K562 (cell line): Measurements from ENCODE around the gene TMEM123. TPM values are rescaled to one million over a fixed set of nuclear protein-coding genes. Genes with fewer than 3 reads are reported as not detected.

ENCODE experiments used
- ZNF23 ChIP-seq: fragments of 250-450 bp; sonication (Bioruptor Pico); IDR thresholded peaks from 2 replicates; pipeline ENCODE4 v1.4.0; 2020; ENCODE audit warnings: mild to moderate bottlenecking
- polyA plus RNA-seq, 8 experiments: library from polyadenylated mRNA; depleted of rRNA in 4 of 8; stranded (reverse) in 5 of 8; unstranded in 3 of 8; fragments of >200 nt; fragmentation: Nextera tagmentation in 2 of 8; fragmentation: Illumina TruSeq in 1 of 8; extraction: Ambion mirVana in 2 of 8; extraction: Trizol in 1 of 8; gene quantifications; 2 replicates each; pipeline versions ENCODE4 v1.2.1 to v1.2.3, GENCODE V29; 2011 to 2014; ENCODE audit warnings: inconsistent platforms in 1 of 8, missing spikeins in 1 of 8
- total RNA-seq, 7 experiments: library from RNA; depleted of rRNA in 6 of 7; stranded (reverse); fragments of >200 nt in 6 of 7; fragmentation: Illumina TruSeq in 2 of 7; extraction: Trizol in 2 of 7; gene quantifications; 2 replicates each; pipeline versions ENCODE4 v1.2.1 to v1.2.3, GENCODE V29; 2011 to 2021; ENCODE audit warnings: low replicate concordance in 1 of 7
- TF ChIP-seq, protein P1 (sequence below): fragments of 450-650 bp; IDR thresholded peaks from 2 replicates; pipeline ENCODE4 v1.6.1; 2016; ENCODE audit warnings: low read depth

The TMEM123 gene
- total and polyA plus RNA-seq, 9 of the 15 experiments (the other 6 are each of a cell fraction or from before 2014, with no cell fraction given), result 19.8 to 344 (median 82.4) TPM

DNA sequence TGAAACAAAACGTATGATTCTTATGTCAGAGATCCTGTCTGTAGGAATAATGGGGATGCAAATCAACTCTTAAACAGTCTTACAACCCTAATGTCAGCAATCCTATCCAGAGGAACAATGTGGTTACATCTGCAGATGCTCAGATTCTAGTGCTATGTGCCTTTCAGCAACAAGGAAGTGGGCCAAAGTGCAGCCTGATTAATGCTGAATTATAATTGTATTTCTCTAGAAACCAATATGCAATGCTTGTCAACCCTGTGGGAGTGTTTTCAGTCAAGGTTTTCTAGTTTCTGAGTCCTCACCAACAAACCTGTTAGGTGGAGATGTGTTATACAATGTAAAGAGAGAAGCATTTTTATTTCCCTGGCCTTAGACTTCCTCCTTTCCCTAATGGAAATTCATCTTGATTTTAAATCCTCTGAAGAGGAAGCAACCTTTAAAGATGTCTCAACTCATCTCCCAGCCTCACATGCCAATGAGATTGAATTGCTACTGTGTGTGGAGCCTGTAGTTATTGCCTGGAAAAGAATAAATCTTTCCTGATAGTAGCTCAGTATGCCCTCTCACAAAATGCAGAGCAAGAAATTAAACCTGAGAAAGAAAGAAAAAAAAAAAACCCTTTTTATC, 26.2 kb upstream of the TMEM123 start (continued):
- TF ChIP-seq, protein P1, sequence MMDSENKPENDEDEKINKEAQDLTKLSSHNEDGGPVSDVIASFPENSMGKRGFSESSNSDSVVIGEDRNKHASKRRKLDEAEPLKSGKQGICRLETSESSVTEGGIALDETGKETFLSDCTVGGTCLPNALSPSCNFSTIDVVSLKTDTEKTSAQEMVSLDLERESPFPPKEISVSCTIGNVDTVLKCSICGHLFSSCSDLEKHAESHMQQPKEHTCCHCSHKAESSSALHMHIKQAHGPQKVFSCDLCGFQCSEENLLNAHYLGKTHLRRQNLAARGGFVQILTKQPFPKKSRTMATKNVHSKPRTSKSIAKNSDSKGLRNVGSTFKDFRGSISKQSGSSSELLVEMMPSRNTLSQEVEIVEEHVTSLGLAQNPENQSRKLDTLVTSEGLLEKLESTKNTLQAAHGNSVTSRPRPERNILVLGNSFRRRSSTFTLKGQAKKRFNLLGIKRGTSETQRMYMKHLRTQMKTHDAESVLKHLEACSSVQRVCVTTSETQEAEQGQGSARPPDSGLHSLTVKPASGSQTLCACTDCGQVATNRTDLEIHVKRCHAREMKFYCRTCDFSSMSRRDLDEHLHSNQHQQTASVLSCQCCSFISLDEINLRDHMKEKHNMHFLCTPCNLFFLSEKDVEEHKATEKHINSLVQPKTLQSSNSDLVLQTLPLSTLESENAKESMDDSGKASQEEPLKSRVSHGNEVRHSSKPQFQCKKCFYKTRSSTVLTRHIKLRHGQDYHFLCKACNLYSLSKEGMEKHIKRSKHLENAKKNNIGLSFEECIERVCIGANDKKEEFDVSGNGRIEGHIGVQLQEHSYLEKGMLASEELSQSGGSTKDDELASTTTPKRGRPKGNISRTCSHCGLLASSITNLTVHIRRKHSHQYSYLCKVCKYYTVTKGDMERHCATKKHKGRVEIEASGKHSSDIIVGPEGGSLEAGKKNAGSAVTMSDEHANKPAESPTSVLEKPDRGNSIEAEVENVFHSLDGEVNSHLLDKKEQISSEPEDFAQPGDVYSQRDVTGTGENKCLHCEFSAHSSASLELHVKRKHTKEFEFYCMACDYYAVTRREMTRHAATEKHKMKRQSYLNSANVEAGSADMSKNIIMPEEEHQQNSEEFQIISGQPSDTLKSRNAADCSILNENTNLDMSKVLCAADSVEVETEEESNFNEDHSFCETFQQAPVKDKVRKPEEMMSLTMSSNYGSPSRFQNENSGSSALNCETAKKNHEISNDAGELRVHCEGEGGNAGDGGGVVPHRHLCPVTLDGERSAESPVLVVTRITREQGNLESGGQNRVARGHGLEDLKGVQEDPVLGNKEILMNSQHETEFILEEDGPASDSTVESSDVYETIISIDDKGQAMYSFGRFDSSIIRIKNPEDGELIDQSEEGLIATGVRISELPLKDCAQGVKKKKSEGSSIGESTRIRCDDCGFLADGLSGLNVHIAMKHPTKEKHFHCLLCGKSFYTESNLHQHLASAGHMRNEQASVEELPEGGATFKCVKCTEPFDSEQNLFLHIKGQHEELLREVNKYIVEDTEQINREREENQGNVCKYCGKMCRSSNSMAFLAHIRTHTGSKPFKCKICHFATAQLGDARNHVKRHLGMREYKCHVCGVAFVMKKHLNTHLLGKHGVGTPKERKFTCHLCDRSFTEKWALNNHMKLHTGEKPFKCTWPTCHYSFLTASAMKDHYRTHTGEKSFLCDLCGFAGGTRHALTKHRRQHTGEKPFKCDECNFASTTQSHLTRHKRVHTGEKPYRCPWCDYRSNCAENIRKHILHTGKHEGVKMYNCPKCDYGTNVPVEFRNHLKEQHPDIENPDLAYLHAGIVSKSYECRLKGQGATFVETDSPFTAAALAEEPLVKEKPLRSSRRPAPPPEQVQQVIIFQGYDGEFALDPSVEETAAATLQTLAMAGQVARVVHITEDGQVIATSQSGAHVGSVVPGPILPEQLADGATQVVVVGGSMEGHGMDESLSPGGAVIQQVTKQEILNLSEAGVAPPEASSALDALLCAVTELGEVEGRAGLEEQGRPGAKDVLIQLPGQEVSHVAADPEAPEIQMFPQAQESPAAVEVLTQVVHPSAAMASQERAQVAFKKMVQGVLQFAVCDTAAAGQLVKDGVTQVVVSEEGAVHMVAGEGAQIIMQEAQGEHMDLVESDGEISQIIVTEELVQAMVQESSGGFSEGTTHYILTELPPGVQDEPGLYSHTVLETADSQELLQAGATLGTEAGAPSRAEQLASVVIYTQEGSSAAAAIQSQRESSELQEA, result no peak
- no peak for TF ChIP-seq ZNF23
